Measurements from ENCODE around the gene TMOD1. TPM values are rescaled to one million over a fixed set of nuclear protein-coding genes. Genes with fewer than 3 reads are reported as not detected.

Gene TMOD1
- total RNA-seq, 1 donor from 2014 or later: 0.23 TPM

- no peak for DNase-seq (ENCODE audit: low read depth, low spot score)
- no peaks in the 10 kb centered on the region for H3K4me1 Mint-ChIP-seq
- no peaks in the 10 kb centered on the region for H3K36me3 Mint-ChIP-seq (ENCODE audit: low read depth)
- H3K27ac Mint-ChIP-seq (ENCODE audit: unreplicated experiment): no peak overlapping the region
- no peaks in the 10 kb centered on the region for H3K9me3 Mint-ChIP-seq
- H3K4me3 Mint-ChIP-seq: no peak overlapping the region
- TF ChIP-seq, protein P1, sequence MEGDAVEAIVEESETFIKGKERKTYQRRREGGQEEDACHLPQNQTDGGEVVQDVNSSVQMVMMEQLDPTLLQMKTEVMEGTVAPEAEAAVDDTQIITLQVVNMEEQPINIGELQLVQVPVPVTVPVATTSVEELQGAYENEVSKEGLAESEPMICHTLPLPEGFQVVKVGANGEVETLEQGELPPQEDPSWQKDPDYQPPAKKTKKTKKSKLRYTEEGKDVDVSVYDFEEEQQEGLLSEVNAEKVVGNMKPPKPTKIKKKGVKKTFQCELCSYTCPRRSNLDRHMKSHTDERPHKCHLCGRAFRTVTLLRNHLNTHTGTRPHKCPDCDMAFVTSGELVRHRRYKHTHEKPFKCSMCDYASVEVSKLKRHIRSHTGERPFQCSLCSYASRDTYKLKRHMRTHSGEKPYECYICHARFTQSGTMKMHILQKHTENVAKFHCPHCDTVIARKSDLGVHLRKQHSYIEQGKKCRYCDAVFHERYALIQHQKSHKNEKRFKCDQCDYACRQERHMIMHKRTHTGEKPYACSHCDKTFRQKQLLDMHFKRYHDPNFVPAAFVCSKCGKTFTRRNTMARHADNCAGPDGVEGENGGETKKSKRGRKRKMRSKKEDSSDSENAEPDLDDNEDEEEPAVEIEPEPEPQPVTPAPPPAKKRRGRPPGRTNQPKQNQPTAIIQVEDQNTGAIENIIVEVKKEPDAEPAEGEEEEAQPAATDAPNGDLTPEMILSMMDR (conservative IDR thresholded peaks at IDR 0.05): no peak
- H3K27me3 Mint-ChIP-seq (ENCODE audit: low read depth): no peaks in the 10 kb centered on the region
These were observed 63.8 kb downstream of the TMOD1 start for GRCh38 chr9:97565262-97565661.

DNA sequence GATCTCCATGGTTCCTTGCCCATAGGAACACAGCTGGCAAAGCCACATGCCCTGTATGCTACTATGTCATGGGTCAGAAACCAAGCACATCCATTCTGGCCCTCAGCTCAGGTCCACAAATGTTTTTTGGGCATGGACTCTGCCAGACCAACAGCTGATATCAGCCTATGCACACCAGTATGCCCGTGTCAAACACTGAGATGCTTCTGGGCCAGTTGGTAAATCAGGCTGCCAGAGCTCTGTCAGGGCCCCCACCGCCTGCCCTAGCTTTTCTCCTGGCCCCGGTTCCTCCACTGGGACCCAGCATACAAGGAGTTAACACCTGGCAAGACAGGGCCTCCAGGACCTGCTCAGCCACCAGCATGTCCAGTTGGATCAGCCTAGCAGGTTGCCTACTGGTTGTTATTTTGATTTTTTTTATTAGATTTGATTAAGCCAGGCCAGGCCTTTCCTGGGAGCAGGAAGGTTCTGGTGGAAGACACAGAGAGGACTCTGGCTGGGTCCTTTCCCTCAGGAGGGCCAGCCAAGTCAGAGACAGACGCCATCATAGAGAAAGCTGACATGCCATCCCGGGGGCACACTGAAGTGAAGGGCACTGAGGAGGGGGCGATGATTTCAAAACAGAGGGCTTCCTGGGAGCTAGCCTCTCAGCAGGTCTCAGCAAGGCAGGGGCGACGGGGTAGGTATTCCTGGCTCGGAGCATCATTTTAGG is 65.9 kb downstream of the TMOD1 start:
- H3K36me3 Mint-ChIP-seq (ENCODE audit: low read depth): no peaks in the 10 kb centered on the region
- TF ChIP-seq, protein P1 (conservative IDR thresholded peaks at IDR 0.05): no peak
- no peaks in the 10 kb centered on the region for H3K9me3 Mint-ChIP-seq
- DNase-seq (ENCODE audit: low read depth, low spot score): no peak
- H3K4me3 Mint-ChIP-seq: no peak overlapping the region
- no peak overlapping the region for H3K27ac Mint-ChIP-seq (ENCODE audit: unreplicated experiment)
- H3K4me1 Mint-ChIP-seq: no peaks in the 10 kb centered on the region
- H3K27me3 Mint-ChIP-seq (ENCODE audit: low read depth): no peaks in the 10 kb centered on the region

DNA sequence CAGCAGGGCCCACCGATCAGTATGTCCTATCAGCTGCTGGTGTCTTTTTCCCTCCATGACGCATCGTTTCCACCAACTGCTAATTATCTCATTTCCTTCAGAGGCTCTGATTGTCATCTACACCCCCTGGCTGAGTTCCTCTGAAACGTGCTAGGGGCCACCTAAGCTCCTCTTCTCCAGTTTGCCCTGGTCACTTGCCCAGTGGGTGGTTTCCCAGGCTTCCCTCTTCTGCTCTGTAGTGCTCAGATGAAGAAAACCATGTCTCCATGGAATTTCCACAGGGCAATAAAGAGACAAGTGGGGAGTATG is 66.4 kb downstream of the TMOD1 start:
- no peak for DNase-seq (ENCODE audit: low read depth, low spot score)
- H3K4me1 Mint-ChIP-seq: no peaks in the 10 kb centered on the region
- H3K4me3 Mint-ChIP-seq: no peak overlapping the region
- H3K9me3 Mint-ChIP-seq: no peaks in the 10 kb centered on the region
- TF ChIP-seq, protein P1 (conservative IDR thresholded peaks at IDR 0.05): no peak
- H3K36me3 Mint-ChIP-seq (ENCODE audit: low read depth): no peaks in the 10 kb centered on the region
- no peaks in the 10 kb centered on the region for H3K27me3 Mint-ChIP-seq (ENCODE audit: low read depth)
- H3K27ac Mint-ChIP-seq (ENCODE audit: unreplicated experiment): no peak overlapping the region

- Mint-ChIP-seq H3K36me3 (ENCODE audit: low read depth) (no peaks in the 10 kb centered on the region), H3K27me3 (ENCODE audit: low read depth) (no peaks in the 10 kb centered on the region), H3K4me3 (no peak overlapping the region), H3K27ac (ENCODE audit: unreplicated experiment) (no peak overlapping the region), H3K4me1 (no peaks in the 10 kb centered on the region), H3K9me3 (no peaks in the 10 kb centered on the region)
- TF ChIP-seq, protein P1 (conservative IDR thresholded peaks at IDR 0.05): no peak
- no peak for DNase-seq (ENCODE audit: low read depth, low spot score)
These were observed 67.2 kb downstream of the TMOD1 start for GRCh38 chr9:97568461-97569275.

DNA sequence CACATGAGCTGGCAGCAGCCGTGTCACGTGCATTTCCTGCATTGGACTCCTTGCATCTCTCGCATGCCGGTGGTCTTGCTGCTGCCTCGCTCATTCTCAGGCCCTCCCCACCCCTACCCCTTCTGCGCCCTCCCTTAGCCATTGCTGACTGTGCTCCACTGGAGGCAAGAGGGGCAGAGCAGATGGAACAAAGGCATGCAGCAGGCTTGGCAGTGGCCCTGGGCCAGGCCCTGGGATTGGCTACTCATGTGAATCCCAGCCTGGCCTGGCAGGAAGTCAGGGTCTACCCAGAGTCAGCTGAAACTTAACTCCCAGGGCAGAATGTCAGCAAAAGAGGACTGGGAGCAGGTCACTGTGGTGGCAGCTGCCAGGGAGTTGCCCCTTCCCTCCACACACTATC is 69.4 kb downstream of the TMOD1 start:
- Mint-ChIP-seq H3K4me1 (no peaks in the 10 kb centered on the region), H3K36me3 (ENCODE audit: low read depth) (no peaks in the 10 kb centered on the region), H3K27ac (ENCODE audit: unreplicated experiment) (no peak overlapping the region), H3K4me3 (no peak overlapping the region), H3K9me3 (no peaks in the 10 kb centered on the region), H3K27me3 (ENCODE audit: low read depth) (no peaks in the 10 kb centered on the region)
- DNase-seq (ENCODE audit: low read depth, low spot score): no peak
- TF ChIP-seq, protein P1 (conservative IDR thresholded peaks at IDR 0.05): no peak

All from neural crest cell (in vitro differentiated cells).